ENCODE data around the gene OSBPL10.

- TF ChIP-seq CTCF (IDR thresholded peaks at IDR 0.05; ENCODE audit: low read depth, low read length) = no peak
- no peak for TF ChIP-seq EZH2phosphoT487 (IDR thresholded peaks at IDR 0.05; ENCODE audit: low read depth)
These were observed 109.0 kb downstream of the OSBPL10 start for GRCh38 chr3:31871939-31872507.
